GM18870 (cell line): ENCODE results near the gene NCAN.
A peak's percentile ranks its signal among the peaks of the same experiment; 100 is the strongest.
"Not testable (repeated sequence)": the region's sequence is repeated elsewhere in the genome, so short reads cannot be mapped to it uniquely, and the experiment has no call there.

Source experiments
- ATAC-seq: cut with Tn5 transposase; IDR thresholded peaks from one replicate; pipeline ENCODE4 v1.9.1; 2021; ENCODE audit warnings: moderate library complexity; ENCODE audit not compliant: unreplicated experiment

NCAN gene

GRCh38 chr19:19211499-19212420 is at the start of gene NCAN:
Gene NCAN, plus strand, starts transcription at chr19:19211958. Its CDS starts 4,996 bp downstream, at chr19:19216954.
- no peak for ATAC-seq

GRCh38 chr19:19162495-19162894 is 49.3 kb upstream of the NCAN start:
- no peak for ATAC-seq

DNA sequence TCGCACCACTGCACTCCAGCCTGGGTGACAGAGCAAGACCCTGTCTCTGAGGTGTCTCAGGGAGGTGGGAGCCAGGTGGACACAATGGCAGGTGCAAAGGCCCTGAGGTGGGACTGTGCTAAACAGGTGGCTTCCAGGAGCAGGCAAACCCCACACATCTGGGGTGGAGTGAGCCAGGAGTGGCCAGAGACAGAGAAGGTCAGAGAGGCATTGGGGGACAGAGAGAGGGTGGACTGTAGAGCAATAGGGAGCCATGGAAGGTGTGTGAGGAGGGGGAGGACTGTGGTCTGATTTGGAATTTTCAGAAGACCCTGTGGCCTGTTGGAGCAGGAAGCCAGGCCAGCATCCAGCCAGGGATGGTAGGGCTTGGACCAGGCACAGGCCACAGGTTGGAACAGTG is 46.4 kb upstream of the NCAN start:
- no peak for ATAC-seq

GRCh38 chr19:19167612-19168011 is 44.1 kb upstream of the NCAN start:
- no peak for ATAC-seq

- ATAC-seq: no peak
Observed at GRCh38 chr19:19169236-19170052, 42.3 kb upstream of the NCAN start.

DNA sequence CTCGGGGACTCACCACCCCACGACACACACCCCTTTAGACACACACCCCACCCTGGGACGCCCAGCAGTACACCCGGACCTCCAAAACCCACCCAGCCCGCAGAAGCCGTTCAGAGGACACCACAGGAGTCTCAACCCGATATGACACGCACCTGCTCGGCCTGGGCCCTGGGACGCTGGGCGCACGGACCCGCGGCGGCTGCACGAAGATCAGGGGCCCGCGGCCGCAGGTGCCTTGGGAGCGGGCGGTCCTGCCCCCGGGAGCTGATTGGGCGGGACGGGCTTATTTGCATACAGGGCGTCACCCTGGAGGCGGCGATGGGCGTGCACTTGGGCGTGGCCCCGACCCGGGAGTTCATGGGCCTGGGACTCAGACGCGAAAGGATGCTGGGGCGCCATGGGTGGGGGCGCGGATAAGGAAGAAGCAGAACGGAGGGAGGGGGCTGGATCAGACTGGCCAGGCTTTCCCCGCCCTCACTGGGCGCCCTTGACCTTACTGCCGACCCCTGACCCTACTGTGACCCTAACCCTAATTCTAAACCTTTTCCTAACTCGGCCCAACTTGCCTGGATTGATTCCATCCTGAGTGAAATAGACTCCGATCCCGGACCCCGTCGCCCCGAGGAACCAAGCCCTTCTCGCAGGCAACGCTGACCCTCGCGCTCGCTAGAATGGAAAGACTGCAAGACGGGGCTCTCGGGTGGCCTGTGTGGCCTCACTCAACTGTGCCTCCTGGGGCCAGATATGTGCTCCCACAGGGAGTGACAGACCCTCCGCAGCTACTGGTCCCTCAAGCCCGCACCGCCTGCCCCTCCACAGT is 41.5 kb upstream of the NCAN start, which contains the start of gene MEF2B:
Gene MEF2B (minus strand): TSS at position 211 of the 820 bp plus-strand sequence. CDS start 19,528 bp downstream, outside the sequence.
- peak; percentile 60 for ATAC-seq

GRCh38 chr19:19170873-19171672 is 40.7 kb upstream of the NCAN start:
- no peak for ATAC-seq

GRCh38 chr19:19171821-19172532 is 39.8 kb upstream of the NCAN start:
- ATAC-seq: no peak

DNA sequence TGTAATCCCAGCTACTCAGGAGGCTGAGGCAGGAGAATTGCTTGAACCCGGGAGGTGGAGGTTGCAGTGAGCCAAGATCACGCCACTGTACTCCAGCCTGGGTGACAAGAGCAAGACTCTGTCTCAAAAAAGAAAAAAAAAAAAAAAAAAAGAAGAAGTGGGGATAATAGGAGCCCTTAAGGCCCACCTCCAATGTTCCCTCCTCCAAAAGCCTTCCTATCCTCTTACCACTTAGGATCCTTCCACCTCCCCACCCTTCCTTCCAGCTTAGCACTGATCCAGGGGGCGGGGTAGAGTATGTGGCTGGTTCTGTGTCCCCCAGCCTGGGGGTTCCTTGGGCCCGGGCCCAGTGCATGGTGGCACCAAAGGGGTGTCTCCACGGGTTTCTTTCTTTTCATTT is 38.5 kb upstream of the NCAN start:
- not testable (repeated sequence) for ATAC-seq

DNA sequence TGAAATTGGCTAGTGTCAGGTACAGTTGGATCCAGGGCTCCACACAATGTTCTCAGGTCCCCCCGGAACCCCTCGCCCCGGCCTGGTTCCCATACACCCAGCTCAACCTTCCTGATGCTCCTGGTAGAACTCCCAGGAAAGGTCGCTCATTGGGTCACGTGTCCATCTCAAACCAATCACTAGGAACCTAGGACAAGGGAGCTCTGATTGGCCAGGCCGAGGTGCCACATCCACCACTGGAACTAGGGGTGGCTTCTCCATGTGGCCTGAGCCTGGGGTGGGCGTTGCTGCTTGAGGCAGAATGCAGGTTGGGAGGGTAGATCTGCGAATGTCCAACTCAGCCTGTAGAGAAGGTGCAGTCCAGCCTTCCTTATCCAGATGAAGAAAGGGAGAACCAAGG is 34.8 kb upstream of the NCAN start:
- ATAC-seq: no peak

DNA sequence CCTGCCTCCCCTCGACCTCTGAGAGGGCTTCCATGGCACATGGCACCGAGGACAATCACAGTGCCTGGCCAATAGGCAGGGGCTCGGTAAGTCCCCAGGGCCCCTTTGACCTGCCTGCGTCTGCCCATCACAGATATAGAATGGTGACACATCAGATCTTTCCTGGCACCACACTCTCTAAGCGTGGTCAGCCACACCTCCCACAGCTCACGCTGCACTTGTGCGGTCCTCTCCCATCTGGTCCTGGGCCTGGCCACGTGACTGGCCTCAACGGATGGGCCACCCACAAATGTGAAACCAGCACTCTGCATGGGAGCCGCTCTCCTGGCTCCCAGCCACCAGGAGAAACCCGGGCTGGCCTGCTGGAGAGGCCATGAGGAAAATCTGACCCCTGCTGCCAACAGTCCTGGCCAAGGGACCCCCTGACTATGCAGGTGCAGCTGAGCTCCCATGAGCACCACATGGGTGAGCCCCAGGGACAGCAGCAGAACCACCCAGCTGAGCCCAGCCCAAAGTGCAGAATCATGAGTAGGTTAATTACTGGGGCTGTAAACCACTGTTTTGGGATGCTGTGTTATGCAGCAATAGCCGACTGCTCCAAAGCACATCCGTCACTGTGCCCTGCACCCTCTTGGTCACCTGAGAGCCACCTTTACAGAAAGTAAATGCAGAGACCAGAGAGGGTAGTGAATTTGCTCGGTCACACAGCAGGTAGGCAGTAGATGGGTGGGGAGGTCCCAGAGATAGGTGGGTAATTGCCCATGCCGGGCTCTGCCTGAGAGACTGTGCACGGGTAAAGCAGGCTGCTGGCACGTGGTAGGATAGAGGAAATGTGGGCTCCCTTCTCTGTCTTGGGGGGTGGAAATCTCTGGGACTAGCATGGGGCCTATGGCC is 32.0 kb upstream of the NCAN start:
- ATAC-seq: no peak

DNA sequence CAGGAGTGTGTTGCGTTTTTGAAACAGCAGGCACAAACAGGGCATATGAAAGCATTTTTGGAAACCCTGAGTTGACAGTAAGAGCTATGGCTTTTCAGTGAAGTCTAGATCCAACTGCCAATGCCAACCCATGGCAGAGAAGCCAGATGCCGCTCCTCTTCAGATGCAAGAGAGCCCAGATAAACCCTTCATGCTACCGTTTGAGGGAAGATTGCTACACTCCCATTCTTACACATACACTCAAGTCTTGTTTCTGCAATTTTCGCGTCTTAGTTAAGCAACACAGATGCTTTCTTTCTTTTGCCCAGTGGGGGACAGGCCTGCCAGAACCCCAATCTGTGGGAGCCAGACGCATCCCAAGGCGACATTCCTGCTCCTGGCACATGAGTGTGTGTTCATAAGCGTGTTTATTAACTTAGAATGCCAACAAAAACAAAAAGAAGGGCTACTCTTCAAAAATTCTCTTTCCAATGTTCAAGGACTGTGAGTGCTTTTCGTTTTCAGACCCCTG is 30.2 kb upstream of the NCAN start:
- no peak for ATAC-seq

DNA sequence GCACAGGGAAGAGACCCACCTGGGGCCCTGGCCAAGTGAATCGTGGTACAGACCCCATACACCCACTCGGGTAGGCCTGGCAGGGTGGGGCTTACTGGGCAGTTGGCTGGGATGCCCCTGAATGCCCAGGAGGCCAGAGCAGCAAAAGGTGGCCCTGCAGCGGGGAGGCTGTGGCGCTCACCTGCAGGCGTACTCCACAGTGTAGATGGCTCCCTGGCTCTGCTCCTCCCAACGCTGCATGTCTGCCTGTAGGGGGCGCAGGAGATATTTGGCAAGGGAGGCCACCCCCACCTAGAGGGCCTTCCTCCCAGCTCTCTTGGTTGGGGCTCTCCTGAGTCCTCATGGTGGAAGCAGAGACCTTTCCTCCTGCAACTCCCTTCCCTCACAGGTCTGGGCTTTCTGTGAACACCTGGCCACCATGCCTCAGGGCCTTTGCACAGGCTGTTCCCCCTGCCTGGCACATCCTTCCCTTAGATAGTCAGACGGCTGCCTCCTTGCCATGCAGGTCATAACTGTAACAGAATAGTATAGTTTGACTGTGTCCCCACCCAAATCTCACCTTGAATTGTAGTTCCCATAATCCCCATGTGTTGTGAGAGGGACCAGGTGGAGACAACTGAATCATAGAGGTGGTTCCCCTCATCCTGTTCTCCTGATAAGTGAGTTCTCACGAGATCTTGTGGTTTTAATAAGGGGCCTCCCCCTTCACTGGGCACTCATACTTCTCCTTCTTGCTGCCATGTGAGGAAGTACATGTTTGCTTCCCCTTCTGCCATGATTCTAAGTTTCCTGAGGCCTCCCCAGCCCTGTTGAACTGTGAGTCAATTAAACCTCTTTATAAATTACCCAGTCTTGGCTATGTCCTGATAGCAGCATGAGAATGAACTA is 25.7 kb upstream of the NCAN start:
- ATAC-seq: no peak

- no peak for ATAC-seq
Observed at GRCh38 chr19:19186742-19187141, 25.0 kb upstream of the NCAN start.

DNA sequence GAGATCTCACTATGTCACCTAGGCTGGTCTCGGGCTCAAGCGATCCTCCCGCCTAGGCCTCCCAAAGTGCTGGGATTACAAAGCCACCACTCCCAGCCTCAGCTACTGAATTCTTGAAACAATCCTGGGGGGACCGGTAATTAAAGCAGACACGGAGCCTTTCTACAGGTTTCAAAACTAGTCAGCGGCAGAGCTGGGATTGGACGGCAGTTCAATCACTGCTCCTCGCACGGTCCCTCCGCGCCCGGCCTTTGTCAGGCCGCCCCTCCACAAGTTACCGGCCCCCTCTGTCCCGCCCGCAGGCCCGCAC is 20.0 kb upstream of the NCAN start:
- ATAC-seq: peak; percentile 15

DNA sequence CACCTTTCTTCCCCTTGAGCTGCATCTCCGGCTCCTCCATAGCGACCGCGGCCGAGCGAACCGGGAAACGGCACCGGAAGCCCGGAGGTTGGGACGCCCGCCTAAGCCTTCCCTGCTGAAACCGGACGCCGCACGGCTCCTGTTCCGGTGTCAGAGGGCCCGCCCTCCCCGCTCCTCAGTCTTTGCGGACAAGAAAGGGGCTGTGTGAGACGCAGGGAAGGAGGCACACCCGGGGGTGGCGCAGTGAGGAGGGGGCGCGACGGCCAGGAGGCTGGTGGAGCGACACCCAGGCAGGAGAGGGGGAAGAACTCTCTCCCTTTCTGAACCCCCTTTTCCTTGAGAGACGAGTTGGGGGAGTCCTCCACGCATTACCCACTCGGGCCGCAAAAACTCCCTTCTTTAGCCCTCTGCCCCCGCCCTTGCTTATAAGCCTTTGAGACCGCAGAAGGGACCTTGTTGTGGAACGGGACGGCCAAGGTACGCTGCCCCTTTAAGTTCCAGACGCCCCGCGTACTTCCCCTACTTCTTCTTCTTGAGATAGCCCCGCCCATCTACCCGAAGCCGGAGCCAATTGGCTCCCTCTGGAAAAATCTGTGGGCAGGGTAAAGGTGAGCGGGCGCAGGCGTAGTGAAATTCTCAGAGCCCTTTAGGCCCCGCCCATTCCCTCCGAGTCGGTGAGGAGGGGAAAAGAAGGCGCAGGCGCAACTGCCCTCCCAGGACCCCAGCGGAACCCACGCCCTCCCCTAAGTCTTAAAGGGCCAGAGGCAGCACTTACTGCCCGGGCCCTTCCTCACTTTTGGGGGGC is 19.5 kb upstream of the NCAN start, which contains the start of the genes BORCS8 and RFXANK:
Gene BORCS8 (minus strand): TSS at position 75 of the 805 bp plus-strand sequence. CDS start 35 bp downstream, at position 40.
Gene RFXANK (plus strand): TSS at position 181 of the 805 bp plus-strand sequence. CDS start 1,689 bp downstream, outside the sequence.
- ATAC-seq: peak; percentile 73
